Parathyroid adenoma (tissue), 2 donors: ENCODE data around the gene C11orf52.

ENCODE experiments used
- H2AFZ ChIP-seq: fragments of 300-600 bp; sonication (generic); one replicate; pipeline ENCODE4 v1.7.0; 2017; ENCODE audit warnings: antibody characterized with exemption, mild to moderate bottlenecking
- H3K27ac ChIP-seq: fragments of 300-600 bp; sonication (generic); one replicate; pipeline ENCODE4 v1.7.0; 2017
- H3K27me3 ChIP-seq: fragments of 300-600 bp; sonication (generic); one replicate; pipeline ENCODE4 v1.7.0; 2017; ENCODE audit warnings: low read length; ENCODE audit not compliant: control insufficient read depth, insufficient read depth
- H3K36me3 ChIP-seq: fragments of 300-600 bp; sonication (generic); one replicate; pipeline ENCODE4 v1.7.0; 2017; ENCODE audit warnings: low read length; ENCODE audit not compliant: control insufficient read depth, insufficient read depth
- H3K4me1 ChIP-seq: fragments of 300-600 bp; sonication (generic); one replicate; pipeline ENCODE4 v1.7.0; 2017; ENCODE audit warnings: control low read depth
- H3K4me2 ChIP-seq: fragments of 300-600 bp; sonication (generic); one replicate; pipeline ENCODE4 v1.7.0; 2017; ENCODE audit warnings: low read length
- H3K4me3 ChIP-seq: fragments of 300-600 bp; sonication (generic); one replicate; pipeline ENCODE4 v1.7.0; 2017; ENCODE audit warnings: low read depth, low read length
- H3K79me2 ChIP-seq: fragments of 300-600 bp; sonication (generic); one replicate; pipeline ENCODE4 v1.7.0; 2017; ENCODE audit warnings: control low read depth
- H3K9ac ChIP-seq: fragments of 300-600 bp; sonication (generic); one replicate; pipeline ENCODE4 v1.7.0; 2017; ENCODE audit warnings: mild to moderate bottlenecking
- H3K9me3 ChIP-seq: fragments of 300-600 bp; sonication (generic); one replicate; pipeline ENCODE4 v1.7.0; 2017; ENCODE audit warnings: low read length; ENCODE audit not compliant: control insufficient read depth
- CTCF ChIP-seq: fragments of 300-600 bp; sonication (generic); IDR thresholded peaks from one replicate; pipeline ENCODE4 v1.7.0; 2017; ENCODE audit warnings: antibody characterized with exemption, mild to moderate bottlenecking
- donor health status: primary hyperparathyroidism.

C11orf52 gene

GRCh38 chr11:111871693-111872161 is 47.0 kb upstream of the C11orf52 start:
- H3K36me3 ChIP-seq = no peaks in the 10 kb centered on the region
- H3K4me3 ChIP-seq = peak overlapping the region; percentile 81
- H3K27ac ChIP-seq = peak overlapping the region; percentile 73
- H3K4me2 ChIP-seq = peak overlapping the region; percentile 78
- H2AFZ ChIP-seq = peak overlapping the region; percentile 89
- H3K79me2 ChIP-seq = no peaks in the 10 kb centered on the region
- H3K4me1 ChIP-seq = no peaks in the 10 kb centered on the region
- no peak for TF ChIP-seq CTCF
- no peak overlapping the region for H3K9ac ChIP-seq
- H3K27me3 ChIP-seq = no peaks in the 10 kb centered on the region
- no peaks in the 10 kb centered on the region for H3K9me3 ChIP-seq

GRCh38 chr11:111878385-111878848 is 40.3 kb upstream of the C11orf52 start:
- H3K36me3 ChIP-seq = no peaks in the 10 kb centered on the region
- H3K9me3 ChIP-seq = no peaks in the 10 kb centered on the region
- peak overlapping the region; percentile 100 for H3K27ac ChIP-seq
- no peaks in the 10 kb centered on the region for H3K27me3 ChIP-seq
- peak overlapping the region; percentile 69 for H3K4me2 ChIP-seq
- H3K9ac ChIP-seq = no peak overlapping the region
- no peaks in the 10 kb centered on the region for H3K79me2 ChIP-seq
- H2AFZ ChIP-seq = peak overlapping the region; percentile 91
- no peaks in the 10 kb centered on the region for H3K4me1 ChIP-seq
- TF ChIP-seq CTCF = no peak
- H3K4me3 ChIP-seq = peak overlapping the region; percentile 69

DNA sequence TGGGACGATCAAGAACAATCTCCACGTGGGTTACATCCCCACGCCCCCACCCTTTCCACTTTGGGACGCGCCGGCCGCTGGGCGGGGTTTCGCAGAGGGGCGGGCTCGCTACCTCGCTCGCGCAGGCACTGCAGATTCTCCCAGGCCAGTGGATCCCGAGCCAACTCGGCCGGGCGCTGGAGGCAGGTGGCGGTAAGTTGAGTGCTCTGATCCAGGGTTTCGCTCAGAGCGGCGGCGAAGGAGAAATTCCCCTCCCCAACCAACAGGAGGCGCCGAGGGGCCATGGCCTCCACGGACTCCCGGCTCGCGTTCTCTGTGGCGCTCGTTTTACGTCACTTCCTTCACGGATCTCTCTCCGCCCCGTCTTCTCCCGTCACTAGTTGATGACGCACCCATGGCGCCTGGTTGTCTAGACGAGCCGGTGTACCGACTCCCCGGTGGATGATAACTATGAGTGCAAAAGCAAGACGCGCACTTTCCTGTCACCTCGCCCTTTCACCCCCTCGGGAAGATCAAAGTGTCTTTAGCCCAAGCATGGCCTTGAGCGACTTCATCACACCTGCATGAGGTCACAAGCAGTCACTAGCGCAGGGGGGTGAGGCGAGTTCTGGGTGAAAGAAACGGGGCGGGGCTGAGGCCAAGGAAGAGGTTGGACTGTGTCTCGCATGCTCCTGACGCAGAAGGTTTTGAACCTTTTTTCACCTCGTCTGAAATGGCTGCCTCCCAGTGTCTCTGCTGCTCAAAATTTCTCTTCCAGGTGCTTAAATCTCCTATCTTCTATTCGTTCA is 39.7 kb upstream of the C11orf52 start, which contains the start of the genes CFAP68 and FDXACB1:
Gene CFAP68 (plus strand): TSS at position 693 of the 788 bp plus-strand sequence. CDS start 20 bp downstream, at position 713.
Gene FDXACB1 (minus strand): TSS at position 317 of the 788 bp plus-strand sequence. CDS start 33 bp downstream, at position 284.
- Histone ChIP-seq H3K9ac (peak within 1 kb of the TSS; percentile 29), H2AFZ (peak within 1 kb of the TSS; percentile 91), H3K4me3 (peak within 1 kb of the TSS; percentile 69), H3K9me3 (no peaks in the 10 kb centered on the region), H3K36me3 (no peaks in the 10 kb centered on the region), H3K4me1 (no peaks in the 10 kb centered on the region), H3K27ac (peak within 1 kb of the TSS; percentile 100), H3K27me3 (no peaks in the 10 kb centered on the region), H3K4me2 (peak within 1 kb of the TSS; percentile 70), H3K79me2 (no peaks in the 10 kb centered on the region)
- peak; percentile 91 for TF ChIP-seq CTCF

DNA sequence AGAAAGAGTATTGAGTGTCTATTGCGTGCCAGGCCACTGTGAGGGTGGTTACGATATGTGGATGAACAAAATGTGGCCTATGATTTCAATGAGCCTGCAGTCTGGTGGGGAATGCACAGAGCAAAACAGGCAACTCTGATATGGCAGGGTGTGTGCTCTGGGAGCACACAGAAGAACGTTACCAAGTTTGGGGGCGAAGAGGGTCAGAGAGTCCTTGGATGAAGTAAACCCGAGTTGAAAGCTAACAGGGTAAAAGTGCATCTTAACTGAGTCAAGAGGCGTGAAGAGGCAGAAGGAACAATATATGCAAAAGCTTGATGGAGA is 39.1 kb upstream of the C11orf52 start:
- Histone ChIP-seq H2AFZ (peak overlapping the region; percentile 91), H3K27me3 (no peaks in the 10 kb centered on the region), H3K4me3 (peak overlapping the region; percentile 69), H3K9ac (peak overlapping the region; percentile 29), H3K27ac (peak overlapping the region; percentile 100), H3K9me3 (no peaks in the 10 kb centered on the region), H3K4me1 (no peaks in the 10 kb centered on the region), H3K36me3 (no peaks in the 10 kb centered on the region), H3K79me2 (no peaks in the 10 kb centered on the region), H3K4me2 (peak overlapping the region; percentile 70)
- no peak for TF ChIP-seq CTCF
